Ectodermal cell (in vitro differentiated cells): ENCODE results near the gene TOLLIP.

ENCODE experiments used
- H3K27ac ChIP-seq: 2 replicates; pipeline ENCODE4 v1.7.0; 2013; ENCODE audit warnings: mild to moderate bottlenecking, low read depth, low read length; ENCODE audit not compliant: insufficient read depth, poor library complexity, severe bottlenecking
- H3K27me3 ChIP-seq: 2 replicates; pipeline ENCODE4 v1.7.0; 2013; ENCODE audit warnings: mild to moderate bottlenecking, low read length; ENCODE audit not compliant: insufficient read depth, control insufficient read depth, poor library complexity, severe bottlenecking
- H3K36me3 ChIP-seq: one replicate; pipeline ENCODE4 v1.7.0; 2013; ENCODE audit warnings: low read length; ENCODE audit not compliant: control insufficient read depth, insufficient read depth
- H3K4me1 ChIP-seq: one replicate; pipeline ENCODE4 v1.7.0; 2013; ENCODE audit warnings: low read length; ENCODE audit not compliant: control insufficient read depth, insufficient read depth
- H3K4me3 ChIP-seq: 2 replicates; pipeline ENCODE4 v1.7.0; 2013; ENCODE audit warnings: low read depth, low read length, control low read depth; ENCODE audit not compliant: insufficient read depth
- H3K9me3 ChIP-seq: 2 replicates; pipeline ENCODE4 v1.7.0; 2013; ENCODE audit warnings: mild to moderate bottlenecking, low read length, moderate library complexity; ENCODE audit not compliant: control insufficient read depth
- WGBS, 2 experiments: methylation state at CpG; one replicate each; pipeline ENCODE4 v1.1.7; 2013; ENCODE audit warnings: missing lambda C conversion rate in 2 of 2; 5-methylcytosine and 5-hydroxymethylcytosine counted together

TOLLIP gene

GRCh38 chr11:1297011-1297575 lies 12.3 kb downstream of the TOLLIP start:
- Histone ChIP-seq H3K36me3 (peaks cover 6% of the 10 kb centered on the region), H3K9me3 (no peaks in the 10 kb centered on the region), H3K4me1 (no peaks in the 10 kb centered on the region), H3K27ac (no peak overlapping the region), H3K4me3 (no peak overlapping the region), H3K27me3 (no peaks in the 10 kb centered on the region)
- WGBS, 2 experiments: 94 to 96% methylated on average over 25 of the region's 25 CpGs

GRCh38 chr11:1296287-1296686 lies 13.1 kb downstream of the TOLLIP start:
- 96 to 98% methylated on average over 9 of the region's 9 CpGs for WGBS, 2 experiments
- H3K36me3 ChIP-seq: peaks cover 6% of the 10 kb centered on the region
- no peak overlapping the region for H3K27ac ChIP-seq
- no peak overlapping the region for H3K4me3 ChIP-seq
- no peaks in the 10 kb centered on the region for H3K27me3 ChIP-seq
- H3K9me3 ChIP-seq: no peaks in the 10 kb centered on the region
- H3K4me1 ChIP-seq: no peaks in the 10 kb centered on the region

GRCh38 chr11:1295591-1295990 lies 13.8 kb downstream of the TOLLIP start:
- H3K4me1 ChIP-seq: no peaks in the 10 kb centered on the region
- H3K27ac ChIP-seq: no peak overlapping the region
- H3K9me3 ChIP-seq: no peaks in the 10 kb centered on the region
- peaks cover 6% of the 10 kb centered on the region for H3K36me3 ChIP-seq
- H3K27me3 ChIP-seq: no peaks in the 10 kb centered on the region
- WGBS, 2 experiments: 95 to 96% methylated on average over 23 of the region's 23 CpGs
- no peak overlapping the region for H3K4me3 ChIP-seq

GRCh38 chr11:1295086-1295485 lies 14.3 kb downstream of the TOLLIP start:
- Histone ChIP-seq H3K4me1 (no peaks in the 10 kb centered on the region), H3K36me3 (peaks cover 6% of the 10 kb centered on the region), H3K4me3 (no peak overlapping the region), H3K27me3 (no peaks in the 10 kb centered on the region), H3K27ac (no peak overlapping the region), H3K9me3 (no peaks in the 10 kb centered on the region)
- 90 to 91% methylated on average over 22 of the region's 22 CpGs for WGBS, 2 experiments

- Histone ChIP-seq H3K36me3 (peaks cover 6% of the 10 kb centered on the region), H3K27ac (no peak overlapping the region), H3K9me3 (no peaks in the 10 kb centered on the region), H3K27me3 (no peaks in the 10 kb centered on the region), H3K4me1 (no peaks in the 10 kb centered on the region), H3K4me3 (no peak overlapping the region)
- WGBS, 2 experiments: 92 to 95% methylated on average over 13 of the region's 13 CpGs
Measured at GRCh38 chr11:1293619-1294015, 15.8 kb downstream of the TOLLIP start.

- Histone ChIP-seq H3K4me3 (no peak overlapping the region), H3K36me3 (peaks cover 6% of the 10 kb centered on the region), H3K27ac (no peak overlapping the region), H3K27me3 (no peaks in the 10 kb centered on the region), H3K4me1 (no peaks in the 10 kb centered on the region), H3K9me3 (no peaks in the 10 kb centered on the region)
- 94 to 95% methylated on average over 43 of the region's 43 CpGs for WGBS, 2 experiments
Measured at GRCh38 chr11:1292644-1293618, 16.5 kb downstream of the TOLLIP start.

- Histone ChIP-seq H3K4me1 (no peaks in the 10 kb centered on the region), H3K27me3 (no peaks in the 10 kb centered on the region), H3K36me3 (peaks cover 6% of the 10 kb centered on the region), H3K9me3 (no peaks in the 10 kb centered on the region), H3K27ac (no peak overlapping the region), H3K4me3 (no peak overlapping the region)
- WGBS, 2 experiments: 95 to 96% methylated on average over 10 of the region's 10 CpGs
Measured at GRCh38 chr11:1292018-1292643, 17.3 kb downstream of the TOLLIP start.

GRCh38 chr11:1291295-1292017 lies 18.0 kb downstream of the TOLLIP start:
- H3K4me3 ChIP-seq: no peak overlapping the region
- no peaks in the 10 kb centered on the region for H3K4me1 ChIP-seq
- H3K36me3 ChIP-seq: peaks cover 10% of the 10 kb centered on the region
- no peak overlapping the region for H3K27ac ChIP-seq
- no peaks in the 10 kb centered on the region for H3K27me3 ChIP-seq
- 94 to 96% methylated on average over 46 of the region's 46 CpGs for WGBS, 2 experiments
- no peaks in the 10 kb centered on the region for H3K9me3 ChIP-seq

- WGBS, 2 experiments: 96 to 97% methylated on average over 43 of the region's 43 CpGs
- Histone ChIP-seq H3K9me3 (no peaks in the 10 kb centered on the region), H3K27me3 (no peaks in the 10 kb centered on the region), H3K36me3 (peaks cover 13% of the 10 kb centered on the region), H3K4me1 (no peaks in the 10 kb centered on the region), H3K27ac (no peak overlapping the region), H3K4me3 (no peak overlapping the region)
Measured at GRCh38 chr11:1290052-1291040, 19.1 kb downstream of the TOLLIP start.
